ENCODE measurements around the gene LDLRAD2. TPM values are rescaled to one million over a fixed set of nuclear protein-coding genes. Genes with fewer than 3 reads are reported as not detected.
A peak's percentile ranks its signal among the peaks of the same experiment; 100 is the strongest.
"Not testable (repeated sequence)": the region's sequence is repeated elsewhere in the genome, so short reads cannot be mapped to it uniquely, and the experiment has no call there.

Gene LDLRAD2
- total and polyA plus RNA-seq, 9 of the 15 experiments (the other 6 are each of a cell fraction or from before 2014, with no cell fraction given) = 0.45 to 0.48 TPM; not detected in 7

DNA sequence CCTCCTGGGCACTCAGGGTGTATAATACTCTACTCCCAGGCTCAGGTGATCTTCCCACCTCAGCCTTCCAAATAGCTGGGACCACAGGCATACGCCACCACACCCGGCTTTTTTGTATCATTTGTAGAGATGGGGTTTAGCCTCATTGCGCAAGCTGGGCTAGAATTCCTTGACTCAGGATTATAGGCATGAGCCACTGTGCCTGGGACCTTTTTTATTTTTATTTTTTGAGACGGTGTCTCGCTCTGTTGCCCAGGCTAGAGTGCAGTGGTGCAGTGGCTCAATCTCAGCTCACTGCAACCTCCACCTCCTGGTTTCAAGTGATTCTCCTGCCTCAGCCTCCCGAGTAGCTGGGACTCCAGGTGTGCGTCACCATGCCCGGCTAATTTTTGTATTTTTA lies 45.0 kb upstream of the LDLRAD2 start:
- H3K36me3 ChIP-seq (ENCODE audit: control insufficient read depth, insufficient read depth, low read length) = peaks cover 22% of the 10 kb centered on the region; the same call in 2 of the 3 replicates
- H3K27me3 ChIP-seq (ENCODE audit: control insufficient read depth in 2 of 2, insufficient read depth in 2 of 2, low read length in 2 of 2); H2AFZ ChIP-seq (ENCODE audit: low read depth, low read length); H3K9me1 ChIP-seq (ENCODE audit: control insufficient read depth, insufficient read depth, low read length); DNase-seq (ENCODE audit: extremely low read depth in 1 of 4, low spot score in 3 of 4); H3K4me2 ChIP-seq (ENCODE audit: insufficient read depth, low read length); FAIRE-seq; in situ Hi-C loops (cut with MboI); H3K4me3 ChIP-seq; BruUV-seq (replicated peaks); H3K9me3 ChIP-seq (replicated peaks; ENCODE audit: control insufficient read depth, insufficient read depth, low read depth, low read length); H3K27ac ChIP-seq (ENCODE audit: extremely low read depth, low read depth, low read length); CTCF ChIA-PET (ENCODE audit: low intra/inter-chr PET ratio); ATAC-seq; H3K9ac ChIP-seq (ENCODE audit: insufficient read depth in 1 of 2, low read depth in 2 of 2, low read length in 2 of 2); intact Hi-C loops (cut with micrococcal nuclease): not testable (repeated sequence)
- POLR2A ChIA-PET = interaction anchor here (1.0 to 1.8 kb wide), 3 partner anchors 10 to 21 kb away, joined by 3 to 6 read pairs (median 6); no protein-coding TSS in a partner anchor
- peaks cover 29% of the 10 kb centered on the region for H4K20me1 ChIP-seq (replicated peaks; ENCODE audit: control insufficient read depth, insufficient read depth, low read length)
- WGBS (ENCODE audit: insufficient coverage, low coverage, missing lambda C conversion rate) = 92% methylated on average over 8 of the region's 8 CpGs
- peaks cover 56 to 61% of the 10 kb centered on the region in 2 experiments for H3K4me1 ChIP-seq (replicated peaks in 1 of 2; ENCODE audit: control insufficient read depth in 2 of 2, insufficient read depth in 2 of 2, low read length in 2 of 2)
- peaks cover 97% of the 10 kb centered on the region for H3K79me2 ChIP-seq (ENCODE audit: control insufficient read depth, insufficient read depth, low read length)
- peak; percentile 91 for TF ChIP-seq CEBPB (tag; IDR thresholded peaks at IDR 0.05)
- TF ChIP-seq POLR2A (conservative IDR thresholded peaks at IDR 0.05) = 0 out of 2 replicates have a peak, but pooled peaks have one; percentile 9
- peak; percentile 61; the same call in 1 of the 2 replicates for TF ChIP-seq CEBPG (CRISPR knock-in tag; IDR thresholded peaks at IDR 0.05)
- peak; percentile 25 to 83; a peak in 2 of 4 replicates for TF ChIP-seq CEBPG (tag; conservative IDR thresholded peaks at IDR 0.05 in 1 of 2, IDR thresholded peaks at IDR 0.05 in 1 of 2)
- 0 out of 2 replicates have a peak, but pooled peaks have one; percentile 48 for TF ChIP-seq BCOR (IDR thresholded peaks at IDR 0.05)

DNA sequence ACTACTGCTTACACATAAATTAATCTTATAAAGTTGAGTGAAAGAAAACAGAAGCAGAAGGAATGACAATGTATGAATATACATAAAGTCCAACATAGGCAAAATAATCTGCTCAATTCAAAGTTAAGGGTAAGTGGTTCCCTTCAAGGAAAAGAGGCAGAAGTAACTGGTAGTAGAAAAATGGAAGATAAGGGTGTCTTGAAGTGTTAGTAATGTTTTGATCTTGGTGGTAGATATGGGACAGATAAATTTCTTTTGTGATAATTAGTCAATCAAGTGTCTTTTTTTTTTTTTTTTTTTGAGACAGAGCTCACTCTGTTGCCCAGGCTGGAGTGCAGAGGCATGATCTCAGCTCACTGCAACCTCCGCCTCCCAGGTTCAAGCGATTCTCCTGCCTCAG lies 41.9 kb upstream of the LDLRAD2 start:
- ATAC-seq = no peak
- ChIA-PET CTCF (ENCODE audit: low intra/inter-chr PET ratio) (no interaction called here), POLR2A (interaction anchor here (0.8 to 3.1 kb wide), 4 partner anchors 9 to 25 kb away, joined by 3 to 24 read pairs (median 4); partner anchors contain the start of gene USP48)
- Histone ChIP-seq H3K79me2 (ENCODE audit: control insufficient read depth, insufficient read depth, low read length) (peaks cover 99% of the 10 kb centered on the region), H3K4me1 (replicated peaks in 1 of 2; ENCODE audit: control insufficient read depth in 2 of 2, insufficient read depth in 2 of 2, low read length in 2 of 2) (peaks cover 45 to 47% of the 10 kb centered on the region in 2 experiments), H2AFZ (ENCODE audit: low read depth, low read length) (no peak overlapping the region), H3K9me3 (replicated peaks; ENCODE audit: control insufficient read depth, insufficient read depth, low read depth, low read length) (no peaks in the 10 kb centered on the region), H3K4me2 (ENCODE audit: insufficient read depth, low read length) (no peak overlapping the region), H3K27ac (ENCODE audit: extremely low read depth, low read depth, low read length) (peak overlapping the region; percentile 11; the same call in 1 of the 3 replicates), H3K27me3 (ENCODE audit: control insufficient read depth in 2 of 2, insufficient read depth in 2 of 2, low read length in 2 of 2) (no peaks in the 10 kb centered on the region), H3K9ac (ENCODE audit: insufficient read depth in 1 of 2, low read depth in 2 of 2, low read length in 2 of 2) (no peak overlapping the region), H4K20me1 (replicated peaks; ENCODE audit: control insufficient read depth, insufficient read depth, low read length) (peaks cover 16% of the 10 kb centered on the region), H3K9me1 (ENCODE audit: control insufficient read depth, insufficient read depth, low read length) (no peaks in the 10 kb centered on the region), H3K36me3 (ENCODE audit: control insufficient read depth, insufficient read depth, low read length) (peaks cover 16% of the 10 kb centered on the region), H3K4me3 (no peak overlapping the region)
- in situ Hi-C loops (cut with MboI) (no loop called here), intact Hi-C loops (cut with micrococcal nuclease) (no loop called here)
- WGBS (ENCODE audit: insufficient coverage, low coverage, missing lambda C conversion rate) = 68% methylated on average over 2 of the region's 2 CpGs
- no TSS peak for BruUV-seq (replicated peaks)
- DNase-seq (ENCODE audit: extremely low read depth in 1 of 4, low spot score in 3 of 4) = no peak
- FAIRE-seq = no peak
- TF ChIP-seq ARID1B (IDR thresholded peaks at IDR 0.05) (peak; percentile 31; the same call in 1 of the 2 replicates), ZNF384 (IDR thresholded peaks at IDR 0.05; ENCODE audit: low read depth, low read length) (peak; percentile 17; the same call in 1 of the 2 replicates), SMARCE1 (IDR thresholded peaks at IDR 0.05) (peak; percentile 40; the same call in 1 of the 2 replicates), PHB2 (IDR thresholded peaks at IDR 0.05; ENCODE audit: low read depth) (no peak), DPF2 (IDR thresholded peaks at IDR 0.05) (0 out of 2 replicates have a peak, but pooled peaks have one; percentile 35), HDAC1 (IDR thresholded peaks at IDR 0.05) (0 out of 4 replicates have a peak, but pooled peaks of 1 of the 2 experiments have one; percentile 11), HDGF (IDR thresholded peaks at IDR 0.05) (no peak), MTA2 (IDR thresholded peaks at IDR 0.05; ENCODE audit: low read depth) (0 out of 2 replicates have a peak, but pooled peaks have one; percentile 7)

Data from K562 (cell line).